Hair follicular keratinocyte (primary cell): ENCODE data around the gene RTP1. TPM values are rescaled to one million over a fixed set of nuclear protein-coding genes. Genes with fewer than 3 reads are reported as not detected.

Source experiments
- total RNA-seq: library from RNA; depleted of rRNA; stranded (reverse); fragments of >200 nt; gene quantifications from 2 replicates; pipeline ENCODE4 v1.2.3, GENCODE V29; 2015

RTP1 gene, protein sequence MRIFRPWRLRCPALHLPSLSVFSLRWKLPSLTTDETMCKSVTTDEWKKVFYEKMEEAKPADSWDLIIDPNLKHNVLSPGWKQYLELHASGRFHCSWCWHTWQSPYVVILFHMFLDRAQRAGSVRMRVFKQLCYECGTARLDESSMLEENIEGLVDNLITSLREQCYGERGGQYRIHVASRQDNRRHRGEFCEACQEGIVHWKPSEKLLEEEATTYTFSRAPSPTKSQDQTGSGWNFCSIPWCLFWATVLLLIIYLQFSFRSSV
- total RNA-seq: not detected in 2 replicates

DNA sequence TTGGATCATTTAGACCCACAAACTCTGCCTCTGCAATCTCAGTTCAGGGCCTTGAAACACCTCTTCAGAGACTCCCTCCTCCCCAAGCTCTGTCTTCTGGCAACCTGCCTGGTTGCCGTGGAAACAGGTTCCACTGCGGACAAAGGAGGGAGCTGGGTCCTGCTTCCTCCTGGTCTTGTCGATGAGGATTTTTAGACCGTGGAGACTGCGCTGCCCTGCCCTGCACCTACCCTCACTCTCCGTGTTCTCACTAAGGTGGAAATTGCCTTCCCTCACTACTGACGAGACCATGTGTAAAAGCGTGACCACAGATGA lies at the start of gene RTP1:
RTP1 (plus strand) TSS at position 152 of the 315 bp plus-strand sequence; CDS start at position 182, 30 bp downstream.

Other genes starting within 250 kb of the RTP1 start
- 60.1 and 74.9 TPM in 2 replicates for gene RPL39L, start 58.0 kb upstream of the RTP1 start, total RNA-seq
- 0.23 TPM in 1 of 2 replicates, not detected in the other for gene MASP1, start 94.3 kb downstream of the RTP1 start, total RNA-seq
- gene RTP4, start 170.9 kb downstream of the RTP1 start, total RNA-seq: 0.47 TPM in 1 of 2 replicates, not detected in the other